Measurements from ENCODE around the gene AREL1.

AREL1 gene

GRCh38 chr14:74698465-74698864 is 14.4 kb downstream of the AREL1 start:
- DNase-seq (ENCODE audit: low read depth), result no peak

GRCh38 chr14:74697976-74698375 is 14.9 kb downstream of the AREL1 start:
- DNase-seq (ENCODE audit: low read depth), result no peak

GRCh38 chr14:74697543-74697942 is 15.3 kb downstream of the AREL1 start:
- no peak for DNase-seq (ENCODE audit: low read depth)

- no peak for DNase-seq (ENCODE audit: low read depth)
Measured at GRCh38 chr14:74697011-74697410, 15.9 kb downstream of the AREL1 start.

- no peak for DNase-seq (ENCODE audit: low read depth)
Measured at GRCh38 chr14:74695406-74695805, 17.5 kb downstream of the AREL1 start.

GRCh38 chr14:74693191-74693590 is 19.7 kb downstream of the AREL1 start:
- no peak for DNase-seq (ENCODE audit: low read depth)

- no peak for DNase-seq (ENCODE audit: low read depth)
Measured at GRCh38 chr14:74691456-74691855, 21.4 kb downstream of the AREL1 start.

GRCh38 chr14:74685921-74686678 is 26.8 kb downstream of the AREL1 start:
- no peak for DNase-seq (ENCODE audit: low read depth)

GRCh38 chr14:74685056-74685455 is 27.8 kb downstream of the AREL1 start:
- no peak for DNase-seq (ENCODE audit: low read depth)

GRCh38 chr14:74684434-74684833 is 28.4 kb downstream of the AREL1 start:
- DNase-seq (ENCODE audit: low read depth), result no peak

- no peak for DNase-seq (ENCODE audit: low read depth)
Measured at GRCh38 chr14:74683406-74683805, 29.5 kb downstream of the AREL1 start.

- no peak for DNase-seq (ENCODE audit: low read depth)
Measured at GRCh38 chr14:74682169-74682952, 30.5 kb downstream of the AREL1 start.

GRCh38 chr14:74675219-74675618 is 37.7 kb downstream of the AREL1 start:
- no peak for DNase-seq (ENCODE audit: low read depth)

- DNase-seq (ENCODE audit: low read depth), result no peak
Measured at GRCh38 chr14:74673768-74674167, 39.1 kb downstream of the AREL1 start.

- DNase-seq (ENCODE audit: low read depth), result no peak
Measured at GRCh38 chr14:74671789-74672188, 41.1 kb downstream of the AREL1 start.

GRCh38 chr14:74670726-74671411 is 42.0 kb downstream of the AREL1 start:
- DNase-seq (ENCODE audit: low read depth), result no peak

GRCh38 chr14:74669846-74670245 is 43.0 kb downstream of the AREL1 start:
- DNase-seq (ENCODE audit: low read depth), result no peak

GRCh38 chr14:74669256-74669655 is 43.6 kb downstream of the AREL1 start:
- DNase-seq (ENCODE audit: low read depth), result no peak

GRCh38 chr14:74667758-74668157 is 45.1 kb downstream of the AREL1 start:
- DNase-seq (ENCODE audit: low read depth), result no peak

- DNase-seq (ENCODE audit: low read depth), result no peak
Measured at GRCh38 chr14:74664717-74665116, 48.2 kb downstream of the AREL1 start.

- DNase-seq (ENCODE audit: low read depth), result no peak
Measured at GRCh38 chr14:74663884-74664283, 49.0 kb downstream of the AREL1 start.

- DNase-seq (ENCODE audit: low read depth), result no peak
Measured at GRCh38 chr14:74661726-74662450, 51.0 kb downstream of the AREL1 start.
